Hepatocyte (in vitro differentiated cells): ENCODE results near the gene SYCE3. TPM values are rescaled to one million over a fixed set of nuclear protein-coding genes. Genes with fewer than 3 reads are reported as not detected.

Experiments
- DNase-seq: peaks from one replicate; pipeline ENCODE4 v3.0.0-alpha.2; 2016; ENCODE audit warnings: low spot score
- H2AFZ ChIP-seq: fragments of 200-600 bp; sonication (generic); 2 replicates; pipeline ENCODE4 v1.6.0; 2016; ENCODE audit warnings: antibody characterized with exemption, mild to moderate bottlenecking
- H3K27ac ChIP-seq: fragments of 200-600 bp; sonication (generic); 2 replicates; pipeline ENCODE4 v1.5.1; 2016; ENCODE audit warnings: mild to moderate bottlenecking
- H3K27me3 ChIP-seq: fragments of 200-600 bp; sonication (generic); 2 replicates; pipeline ENCODE4 v1.6.1; 2016
- H3K36me3 ChIP-seq: fragments of 200-600 bp; sonication (generic); replicated peaks from 2 replicates; pipeline ENCODE4 v1.5.1; 2016; ENCODE audit warnings: low read depth; ENCODE audit not compliant: insufficient read depth
- H3K4me1 ChIP-seq: fragments of 200-600 bp; sonication (generic); 2 replicates; pipeline ENCODE4 v1.5.1; 2016; ENCODE audit warnings: mild to moderate bottlenecking, moderate library complexity; ENCODE audit not compliant: insufficient read depth
- H3K4me2 ChIP-seq: fragments of 200-600 bp; sonication (generic); 2 replicates; pipeline ENCODE4 v1.6.0; 2016
- H3K4me3 ChIP-seq: fragments of 200-600 bp; sonication (generic); 2 replicates; pipeline ENCODE4 v1.5.1; 2016; ENCODE audit warnings: mild to moderate bottlenecking
- H3K79me2 ChIP-seq: fragments of 200-600 bp; sonication (generic); 2 replicates; pipeline ENCODE4 v1.6.0; 2017; ENCODE audit warnings: mild to moderate bottlenecking
- H3K9me2 ChIP-seq: fragments of 200-600 bp; sonication (generic); replicated peaks from 2 replicates; pipeline ENCODE4 v1.6.0; 2017; ENCODE audit warnings: mild to moderate bottlenecking; ENCODE audit not compliant: insufficient read depth
- H3K9me3 ChIP-seq: fragments of 200-600 bp; sonication (generic); 2 replicates; pipeline ENCODE4 v1.5.1; 2016; ENCODE audit warnings: low read depth, mild to moderate bottlenecking
- H4K20me1 ChIP-seq: fragments of 200-600 bp; sonication (generic); 2 replicates; pipeline ENCODE4 v1.6.0; 2016; ENCODE audit warnings: mild to moderate bottlenecking; ENCODE audit not compliant: insufficient read depth, poor library complexity, severe bottlenecking
- CTCF ChIP-seq: fragments of 200-600 bp; sonication (generic); IDR thresholded peaks from 2 replicates; pipeline ENCODE4 v1.5.1; 2016; ENCODE audit warnings: antibody characterized with exemption, mild to moderate bottlenecking; ENCODE audit not compliant: poor library complexity
- EZH2 ChIP-seq: fragments of 200-600 bp; sonication (generic); IDR thresholded peaks from 2 replicates; pipeline ENCODE4 v1.6.1; 2016; ENCODE audit warnings: antibody characterized with exemption, mild to moderate bottlenecking, borderline replicate concordance
- EZH2phosphoT487 ChIP-seq: fragments of 200-600 bp; sonication (generic); IDR thresholded peaks from one replicate; pipeline ENCODE4 v1.6.1; 2018; ENCODE audit warnings: antibody characterized with exemption, mild to moderate bottlenecking, low read depth, moderate library complexity; ENCODE audit not compliant: unreplicated experiment, severe bottlenecking
- WGBS: methylation state at CpG from one replicate; pipeline ENCODE4 v1.1.6; 2016; ENCODE audit warnings: low lambda C conversion rate; ENCODE audit errors: missing lambda C conversion rate; 5-methylcytosine and 5-hydroxymethylcytosine counted together
- polyA plus RNA-seq: library from polyadenylated mRNA; unstranded; fragments of >200 nt; fragmentation: Nextera tagmentation; extraction: Ambion mirVana; gene quantifications from 2 replicates; pipeline ENCODE4 v1.2.1, GENCODE V29; 2016
- total RNA-seq: library from RNA; depleted of rRNA; stranded (reverse); fragments of >200 nt; gene quantifications from 2 replicates; pipeline ENCODE4 v1.2.3, GENCODE V29; 2014

Gene SYCE3
- total and polyA plus RNA-seq, 2 experiments from 2014 or later = 1.4 TPM; not detected in 1

GRCh38 chr22:50507421-50507990 lies 55.2 kb downstream of the SYCE3 start, which contains the start of gene LMF2:
TSS of gene LMF2 (minus strand) at chr22:50507702. CDS start at chr22:50507675, 27 bp downstream.
- Histone ChIP-seq H3K9me2 (no peaks in the 10 kb centered on the region), H2AFZ (peak within 1 kb of the TSS; percentile 100), H3K9me3 (no peaks in the 10 kb centered on the region), H3K4me1 (peaks cover 14% of the 10 kb centered on the region), H3K79me2 (peaks cover 54% of the 10 kb centered on the region), H3K4me2 (peak within 1 kb of the TSS; percentile 96), H3K27me3 (no peaks in the 10 kb centered on the region), H3K36me3 (no peaks in the 10 kb centered on the region), H4K20me1 (no peaks in the 10 kb centered on the region), H3K4me3 (peak within 1 kb of the TSS; percentile 99), H3K27ac (peak within 1 kb of the TSS; percentile 95)
- TF ChIP-seq CTCF = no peak
- TF ChIP-seq EZH2phosphoT487 = no peak
- WGBS = under 1% methylated on average over 24 of the region's 62 CpGs
- DNase-seq = no peak

- Histone ChIP-seq H3K4me2 (peak overlapping the region; percentile 96), H3K36me3 (no peaks in the 10 kb centered on the region), H3K4me3 (peak overlapping the region; percentile 99), H3K79me2 (peaks cover 47% of the 10 kb centered on the region), H3K4me1 (peaks cover 14% of the 10 kb centered on the region), H4K20me1 (no peaks in the 10 kb centered on the region), H3K27me3 (no peaks in the 10 kb centered on the region), H3K27ac (peak overlapping the region; percentile 90), H3K9me2 (no peaks in the 10 kb centered on the region), H3K9me3 (no peaks in the 10 kb centered on the region), H2AFZ (peak overlapping the region; percentile 100)
- WGBS = 45% methylated on average over 21 of the region's 21 CpGs
- TF ChIP-seq CTCF (no peak), EZH2 (no peak), EZH2phosphoT487 (no peak)
- peak; percentile 34 for DNase-seq
Measured at GRCh38 chr22:50506611-50507420, 55.9 kb downstream of the SYCE3 start.

- H3K36me3 ChIP-seq = no peaks in the 10 kb centered on the region
- no peaks in the 10 kb centered on the region for H3K9me3 ChIP-seq
- H3K79me2 ChIP-seq = peaks cover 41% of the 10 kb centered on the region
- H3K4me2 ChIP-seq = peak overlapping the region; percentile 96
- no peaks in the 10 kb centered on the region for H3K9me2 ChIP-seq
- TF ChIP-seq EZH2phosphoT487 (no peak), CTCF (no peak), EZH2 (no peak)
- H2AFZ ChIP-seq = no peak overlapping the region
- H3K27me3 ChIP-seq = no peaks in the 10 kb centered on the region
- no peak overlapping the region for H3K27ac ChIP-seq
- whole genome bisulfite sequencing = 95% methylated on average over 35 of the region's 41 CpGs
- H3K4me3 ChIP-seq = no peak overlapping the region
- H3K4me1 ChIP-seq = peaks cover 14% of the 10 kb centered on the region
- H4K20me1 ChIP-seq = no peaks in the 10 kb centered on the region
- DNase-seq = peak; percentile 7
Measured at GRCh38 chr22:50505776-50506610, 56.7 kb downstream of the SYCE3 start.
